ENCODE results near the gene SEC61A2.

GRCh38 chr10:12113627-12114026, 15.8 kb upstream of the SEC61A2 start:
- TF ChIP-seq CTCF (conservative IDR thresholded peaks at IDR 0.05; ENCODE audit: low read length) (no peak), EZH2phosphoT487 (IDR thresholded peaks at IDR 0.05; ENCODE audit: borderline replicate concordance) (no peak)
